ENCODE data around the gene FAM131B. TPM values are rescaled to one million over a fixed set of nuclear protein-coding genes. Genes with fewer than 3 reads are reported as not detected.

Gene FAM131B
- total RNA-seq, 2 donors from 2014 or later: 0.85 to 1.1 TPM

DNA sequence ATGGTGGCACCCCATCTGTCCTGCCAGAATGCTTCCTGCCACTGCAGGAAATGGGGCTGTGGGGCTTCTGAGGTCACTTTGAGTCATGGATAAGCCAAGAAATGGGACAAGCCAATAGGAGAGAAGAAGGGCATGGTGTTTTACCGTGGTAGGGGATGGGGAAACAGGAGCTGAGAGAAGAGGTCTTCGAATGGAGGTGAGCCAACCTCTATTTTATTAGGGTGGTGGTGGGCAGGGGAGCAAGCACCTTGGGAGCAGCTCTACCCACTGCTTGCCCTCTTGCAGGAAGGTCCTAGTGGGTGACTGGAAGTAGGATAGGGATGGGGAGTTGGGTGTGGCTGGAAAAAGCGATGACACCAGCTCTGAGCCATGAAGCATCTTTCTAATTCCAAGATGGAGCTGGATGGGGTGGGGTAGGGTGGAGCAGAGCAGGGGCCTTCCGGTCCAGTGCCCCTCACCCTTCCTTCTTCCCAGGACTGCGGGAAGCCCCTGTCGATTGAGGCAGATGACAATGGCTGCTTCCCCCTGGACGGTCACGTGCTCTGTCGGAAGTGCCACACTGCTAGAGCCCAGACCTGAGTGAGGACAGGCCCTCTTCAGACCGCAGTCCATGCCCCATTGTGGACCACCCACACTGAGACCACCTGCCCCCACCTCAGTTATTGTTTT is 27.7 kb upstream of the FAM131B start:
- H3K27ac Mint-ChIP-seq: peak overlapping the region; percentile 16
- no peaks in the 10 kb centered on the region for H3K27me3 Mint-ChIP-seq
- peaks cover 54% of the 10 kb centered on the region for H3K36me3 Mint-ChIP-seq (ENCODE audit: low read depth)
- no peak for ATAC-seq (replicated peaks)
- H3K4me3 Mint-ChIP-seq: no peak overlapping the region
- peaks cover 7% of the 10 kb centered on the region for H3K4me1 Mint-ChIP-seq
- H3K9me3 Mint-ChIP-seq: no peaks in the 10 kb centered on the region

DNA sequence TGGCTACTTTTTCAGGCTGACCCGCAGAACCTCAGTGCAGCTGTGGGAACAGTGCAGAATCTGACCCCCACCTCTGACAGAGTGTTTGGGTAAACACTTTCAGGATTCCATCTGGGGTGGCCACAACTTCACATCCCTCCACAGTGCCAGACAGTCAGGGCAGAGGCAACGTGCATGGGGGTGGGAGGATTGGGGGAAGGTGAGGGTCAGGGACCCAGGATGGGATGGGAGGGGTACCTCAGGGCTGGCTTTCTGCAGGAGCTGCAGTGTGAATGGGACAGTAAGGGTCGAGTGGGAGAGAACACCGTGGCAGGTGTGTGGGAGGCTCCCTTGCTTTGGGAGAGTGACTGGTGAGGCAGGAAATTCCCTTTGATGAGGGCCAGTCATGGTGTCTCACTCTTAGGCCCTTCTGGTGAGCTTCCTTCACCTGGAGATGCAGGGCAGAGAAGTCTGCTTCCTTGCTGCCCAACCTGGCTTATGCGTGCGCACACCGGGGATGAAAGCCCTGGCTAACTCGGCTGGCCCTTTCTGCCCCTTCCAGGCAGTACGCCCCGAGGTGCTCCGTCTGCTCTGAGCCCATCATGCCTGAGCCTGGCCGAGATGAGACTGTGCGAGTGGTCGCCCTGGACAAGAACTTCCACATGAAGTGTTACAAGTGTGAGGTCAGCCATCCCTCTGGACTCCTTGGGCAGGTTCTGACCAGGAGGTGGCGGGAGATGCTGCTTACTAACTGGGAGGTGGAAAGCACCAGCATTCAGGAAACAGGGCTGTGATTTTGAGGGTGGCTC is 27.0 kb upstream of the FAM131B start:
- peaks cover 3% of the 10 kb centered on the region for H3K4me1 Mint-ChIP-seq
- peak overlapping the region; percentile 16 for H3K27ac Mint-ChIP-seq
- ATAC-seq (replicated peaks): no peak
- H3K9me3 Mint-ChIP-seq: no peaks in the 10 kb centered on the region
- H3K27me3 Mint-ChIP-seq: no peaks in the 10 kb centered on the region
- peaks cover 50% of the 10 kb centered on the region for H3K36me3 Mint-ChIP-seq (ENCODE audit: low read depth)
- no peak overlapping the region for H3K4me3 Mint-ChIP-seq

DNA sequence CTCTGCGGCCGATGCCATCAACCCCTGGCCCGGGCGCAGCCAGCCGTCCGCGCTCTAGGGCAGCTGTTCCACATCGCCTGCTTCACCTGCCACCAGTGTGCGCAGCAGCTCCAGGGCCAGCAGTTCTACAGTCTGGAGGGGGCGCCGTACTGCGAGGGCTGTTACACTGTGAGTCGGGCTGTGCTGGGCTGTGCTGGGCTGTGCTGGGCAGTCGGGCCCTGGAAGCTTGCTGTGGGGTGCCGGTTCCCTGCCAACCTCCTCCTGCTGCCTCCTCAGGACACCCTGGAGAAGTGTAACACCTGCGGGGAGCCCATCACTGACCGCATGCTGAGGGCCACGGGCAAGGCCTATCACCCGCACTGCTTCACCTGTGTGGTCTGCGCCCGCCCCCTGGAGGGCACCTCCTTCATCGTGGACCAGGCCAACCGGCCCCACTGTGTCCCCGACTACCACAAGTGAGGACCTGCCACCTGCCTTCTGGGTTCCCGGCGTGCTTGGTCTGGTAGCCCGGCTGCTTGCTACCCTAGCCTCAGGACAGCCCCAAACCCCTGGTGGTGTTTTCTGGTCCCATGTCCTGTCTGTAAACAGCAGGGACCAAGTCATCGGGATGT is 26.1 kb upstream of the FAM131B start:
- Mint-ChIP-seq H3K36me3 (ENCODE audit: low read depth) (peaks cover 50% of the 10 kb centered on the region), H3K27me3 (no peaks in the 10 kb centered on the region), H3K4me3 (no peak overlapping the region), H3K27ac (no peak overlapping the region), H3K9me3 (no peaks in the 10 kb centered on the region), H3K4me1 (peaks cover 3% of the 10 kb centered on the region)
- ATAC-seq (replicated peaks): no peak

DNA sequence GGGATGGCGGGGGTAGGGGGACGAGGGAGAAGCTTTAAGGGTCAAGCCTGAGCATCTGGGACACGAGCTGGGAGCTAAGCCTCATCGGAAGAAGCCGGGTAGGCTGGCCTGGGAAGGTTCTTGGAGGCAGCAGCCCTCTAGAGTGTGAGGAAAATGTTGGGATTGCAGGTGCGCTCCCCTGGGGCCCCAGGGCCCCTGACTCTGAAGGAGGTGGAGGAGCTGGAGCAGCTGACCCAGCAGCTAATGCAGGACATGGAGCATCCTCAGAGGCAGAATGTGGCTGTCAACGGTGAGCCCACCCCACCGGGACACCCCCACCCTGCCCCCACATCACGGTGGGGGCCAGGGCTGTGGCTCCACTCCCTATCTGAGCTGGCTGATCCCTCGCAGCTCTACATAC is 25.5 kb upstream of the FAM131B start:
- H3K27me3 Mint-ChIP-seq: no peaks in the 10 kb centered on the region
- H3K9me3 Mint-ChIP-seq: no peaks in the 10 kb centered on the region
- H3K4me1 Mint-ChIP-seq: peaks cover 3% of the 10 kb centered on the region
- no peak for ATAC-seq (replicated peaks)
- no peak overlapping the region for H3K27ac Mint-ChIP-seq
- peaks cover 53% of the 10 kb centered on the region for H3K36me3 Mint-ChIP-seq (ENCODE audit: low read depth)
- no peak overlapping the region for H3K4me3 Mint-ChIP-seq

DNA sequence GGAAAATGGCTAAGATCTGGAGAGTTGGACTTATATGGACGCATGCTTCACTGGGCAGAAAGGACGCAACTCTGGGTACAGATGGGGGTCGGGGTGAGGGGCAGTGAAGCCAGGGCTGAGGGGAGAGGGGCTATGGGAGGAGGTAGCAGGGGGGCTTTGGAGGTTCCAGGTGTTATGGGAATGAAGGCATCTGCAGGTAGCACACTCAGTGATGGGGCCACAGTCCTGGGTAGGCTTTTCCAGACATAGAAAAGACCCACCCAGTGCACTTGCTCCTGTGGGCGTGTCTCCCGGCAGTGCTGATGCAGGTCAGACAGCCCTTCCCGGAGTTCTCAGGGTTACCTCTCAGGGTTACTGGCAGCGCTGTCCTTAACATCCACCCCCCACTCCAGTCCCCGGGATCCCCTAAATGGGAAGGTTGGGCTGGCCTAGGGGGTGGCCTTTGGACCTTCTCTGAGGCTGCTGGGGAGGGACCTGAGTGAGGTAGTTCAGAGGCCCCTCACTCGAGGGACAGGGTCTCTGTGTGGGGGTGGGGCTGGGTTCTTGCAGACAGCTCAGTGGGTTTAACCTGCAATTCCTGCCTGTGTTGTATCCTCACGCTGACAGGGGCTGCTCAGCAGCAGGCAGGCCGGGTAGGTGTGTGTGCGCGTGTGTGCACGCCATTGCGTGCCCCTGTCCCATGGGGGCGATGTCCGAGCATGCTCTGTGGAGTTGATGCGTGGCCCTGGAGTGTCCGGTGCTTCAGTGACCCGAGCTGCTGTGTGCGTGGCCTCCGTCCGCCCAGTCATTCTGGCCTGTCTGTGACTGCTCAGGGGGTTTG is 24.9 kb upstream of the FAM131B start:
- H3K4me1 Mint-ChIP-seq: peaks cover 3% of the 10 kb centered on the region
- no peak overlapping the region for H3K27ac Mint-ChIP-seq
- H3K27me3 Mint-ChIP-seq: no peaks in the 10 kb centered on the region
- H3K4me3 Mint-ChIP-seq: no peak overlapping the region
- no peaks in the 10 kb centered on the region for H3K9me3 Mint-ChIP-seq
- H3K36me3 Mint-ChIP-seq (ENCODE audit: low read depth): peaks cover 53% of the 10 kb centered on the region
- ATAC-seq (replicated peaks): no peak

DNA sequence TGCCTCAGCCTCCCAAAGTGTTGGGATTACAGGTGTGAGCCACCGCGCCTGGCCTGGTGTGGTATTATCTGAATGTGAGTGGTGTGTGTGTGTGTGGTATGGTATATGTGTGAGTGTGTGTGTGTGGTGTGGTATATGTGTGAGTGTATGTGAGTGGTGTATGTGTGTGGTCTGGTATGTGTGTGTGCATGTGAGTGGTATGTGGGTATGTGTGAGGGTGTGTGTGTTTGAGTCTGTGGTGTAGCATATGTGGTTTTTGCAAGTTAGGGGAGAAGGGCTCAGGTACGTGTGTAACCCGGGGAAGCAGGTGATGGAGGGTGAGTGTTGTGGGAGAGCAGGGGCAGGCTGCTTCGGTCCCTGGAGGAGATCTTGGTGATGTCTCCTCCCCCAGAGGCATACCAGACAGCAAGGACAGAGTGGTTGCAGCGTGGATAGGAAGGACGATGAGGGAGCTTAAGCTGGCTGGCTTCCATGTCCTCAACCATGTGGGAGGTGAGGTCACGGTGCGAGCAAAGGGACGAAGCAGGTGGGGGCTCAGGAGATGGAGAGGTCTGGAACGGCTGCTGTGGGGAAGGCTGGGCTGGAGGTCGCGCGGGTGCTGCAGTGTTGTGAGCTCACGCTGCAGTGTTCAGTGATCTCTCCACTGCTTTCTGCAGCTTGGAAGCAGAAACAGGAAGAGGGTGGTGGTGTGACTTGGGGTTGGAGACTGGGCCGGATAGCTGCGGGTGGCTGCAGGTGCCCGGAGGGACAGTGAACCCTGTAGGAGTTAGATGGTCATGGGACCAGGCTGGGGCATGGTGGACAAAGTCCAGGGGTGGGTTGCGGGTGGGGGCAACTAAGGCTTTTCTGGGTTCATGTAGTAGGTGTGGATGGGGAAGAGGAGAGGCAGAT is 23.6 kb upstream of the FAM131B start:
- H3K27me3 Mint-ChIP-seq: no peaks in the 10 kb centered on the region
- H3K27ac Mint-ChIP-seq: no peak overlapping the region
- ATAC-seq (replicated peaks): peak; percentile 40
- no peak overlapping the region for H3K4me3 Mint-ChIP-seq
- no peaks in the 10 kb centered on the region for H3K9me3 Mint-ChIP-seq
- peaks cover 45% of the 10 kb centered on the region for H3K36me3 Mint-ChIP-seq (ENCODE audit: low read depth)
- H3K4me1 Mint-ChIP-seq: peaks cover 3% of the 10 kb centered on the region

DNA sequence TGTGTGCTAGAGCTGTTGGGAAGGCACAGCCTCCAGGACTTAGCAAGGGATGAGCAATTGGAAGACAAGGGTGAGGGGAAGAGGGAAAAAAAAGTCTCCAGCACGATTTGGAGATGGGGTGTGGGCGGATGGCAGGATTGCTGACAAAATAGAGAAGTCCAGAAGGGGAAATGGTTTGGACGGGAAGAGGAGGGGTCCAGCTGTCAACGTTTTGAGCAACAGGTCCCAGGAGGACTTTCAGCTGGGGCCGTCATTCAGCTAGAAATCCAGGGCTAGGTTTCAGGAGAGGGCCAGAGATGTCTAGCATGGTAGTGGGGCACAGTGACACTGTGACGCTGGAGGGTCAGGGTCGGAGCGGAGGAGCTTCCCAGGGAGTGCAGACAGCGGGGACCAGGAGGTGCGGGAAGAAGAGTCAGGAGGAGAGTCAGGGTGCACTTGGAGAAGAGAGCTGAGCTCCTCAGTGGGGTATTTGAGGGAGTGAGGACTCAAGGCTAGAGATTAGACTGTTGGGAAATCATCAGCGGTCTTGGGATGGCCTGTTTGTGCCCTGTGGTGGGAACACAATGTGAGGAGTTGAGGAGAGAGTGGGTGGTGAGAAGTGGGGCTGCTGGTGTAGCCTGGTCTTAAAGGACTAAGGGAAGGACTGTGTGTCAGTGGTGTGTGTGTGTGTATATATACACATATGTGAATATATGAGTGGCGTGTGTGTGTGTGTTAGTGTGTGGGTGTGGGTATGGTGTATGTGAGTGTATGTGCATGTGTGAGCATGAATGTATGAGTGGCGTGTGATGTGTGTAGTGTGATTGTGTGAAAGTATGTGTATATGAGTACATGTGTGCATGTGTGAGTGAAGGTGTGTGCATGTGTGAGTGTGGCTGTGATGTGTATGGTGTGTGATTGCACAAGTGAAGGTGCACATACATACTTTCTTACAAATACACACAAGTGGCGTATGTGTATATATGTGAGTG is 22.4 kb upstream of the FAM131B start:
- peaks cover 2% of the 10 kb centered on the region for H3K4me1 Mint-ChIP-seq
- H3K27me3 Mint-ChIP-seq: no peaks in the 10 kb centered on the region
- H3K36me3 Mint-ChIP-seq (ENCODE audit: low read depth): peaks cover 35% of the 10 kb centered on the region
- H3K9me3 Mint-ChIP-seq: no peaks in the 10 kb centered on the region
- H3K27ac Mint-ChIP-seq: no peak overlapping the region
- no peak for ATAC-seq (replicated peaks)
- no peak overlapping the region for H3K4me3 Mint-ChIP-seq

DNA sequence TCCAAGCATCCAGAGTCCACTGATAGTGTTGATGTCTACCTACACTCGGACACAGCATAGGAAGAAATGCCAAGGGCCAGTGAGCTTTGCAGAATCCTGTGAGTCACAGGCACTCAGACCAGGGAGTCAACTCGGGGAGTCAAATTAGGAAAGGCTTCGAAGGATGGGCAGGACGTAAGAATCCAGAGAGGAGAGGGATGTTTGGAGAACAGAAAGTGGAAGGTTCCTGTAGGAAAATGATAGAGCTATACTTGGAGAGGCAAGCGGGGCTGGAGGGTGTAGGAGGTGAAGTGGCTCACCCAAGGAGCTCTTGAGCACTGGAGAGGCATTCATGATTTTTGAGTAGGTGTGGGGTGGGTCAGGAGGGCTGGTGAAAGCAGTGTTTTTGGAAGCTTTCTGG is 21.6 kb upstream of the FAM131B start:
- Mint-ChIP-seq H3K4me3 (no peak overlapping the region), H3K27me3 (no peaks in the 10 kb centered on the region), H3K9me3 (no peaks in the 10 kb centered on the region), H3K36me3 (ENCODE audit: low read depth) (peaks cover 35% of the 10 kb centered on the region), H3K27ac (no peak overlapping the region), H3K4me1 (peaks cover 3% of the 10 kb centered on the region)
- no peak for ATAC-seq (replicated peaks)

DNA sequence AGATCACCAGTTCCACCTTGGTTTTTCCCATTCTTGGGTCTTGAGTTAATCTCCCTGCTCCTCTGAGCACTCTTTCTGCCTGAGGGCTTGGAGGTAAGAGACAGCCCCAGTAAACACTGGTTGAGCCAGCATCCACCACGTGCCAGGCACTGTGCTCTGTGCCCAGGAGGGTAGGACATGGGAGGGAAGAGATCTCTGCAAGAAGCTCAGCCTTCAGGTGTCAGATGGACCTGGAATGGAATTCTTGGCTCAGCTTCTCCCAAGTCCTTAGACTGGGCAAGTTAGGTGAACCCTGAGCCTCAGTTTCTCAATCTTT is 21.1 kb upstream of the FAM131B start:
- Mint-ChIP-seq H3K36me3 (ENCODE audit: low read depth) (peaks cover 33% of the 10 kb centered on the region), H3K27me3 (no peaks in the 10 kb centered on the region), H3K9me3 (no peaks in the 10 kb centered on the region), H3K4me1 (peaks cover 9% of the 10 kb centered on the region), H3K27ac (no peak overlapping the region), H3K4me3 (no peak overlapping the region)
- ATAC-seq (replicated peaks): no peak

DNA sequence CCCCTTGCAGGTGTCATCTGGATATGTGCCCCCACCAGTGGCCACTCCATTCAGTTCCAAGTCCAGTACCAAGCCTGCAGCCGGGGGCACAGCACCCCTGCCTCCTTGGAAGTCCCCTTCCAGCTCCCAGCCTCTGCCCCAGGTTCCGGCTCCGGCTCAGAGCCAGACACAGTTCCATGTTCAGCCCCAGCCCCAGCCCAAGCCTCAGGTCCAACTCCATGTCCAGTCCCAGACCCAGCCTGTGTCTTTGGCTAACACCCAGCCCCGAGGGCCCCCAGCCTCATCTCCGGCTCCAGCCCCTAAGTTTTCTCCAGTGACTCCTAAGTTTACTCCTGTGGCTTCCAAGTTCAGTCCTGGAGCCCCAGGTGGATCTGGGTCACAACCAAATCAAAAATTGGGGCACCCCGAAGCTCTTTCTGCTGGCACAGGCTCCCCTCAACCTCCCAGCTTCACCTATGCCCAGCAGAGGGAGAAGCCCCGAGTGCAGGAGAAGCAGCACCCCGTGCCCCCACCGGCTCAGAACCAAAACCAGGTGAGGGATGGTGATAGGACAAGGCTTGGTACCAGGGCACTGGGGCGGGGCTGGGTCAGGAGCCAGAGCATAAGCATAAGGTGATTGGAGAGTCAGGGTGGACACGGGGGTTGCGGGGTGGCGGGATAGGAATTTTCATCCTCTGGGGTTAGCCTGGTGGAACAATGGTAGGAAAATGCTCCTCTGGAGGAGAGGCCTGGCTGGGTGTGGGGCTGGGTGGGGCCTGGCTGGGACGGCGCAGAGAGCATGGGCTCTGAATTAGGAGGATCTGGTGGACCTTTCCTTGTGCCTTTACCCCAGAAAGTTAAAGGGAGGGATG is 20.5 kb upstream of the FAM131B start:
- no peaks in the 10 kb centered on the region for H3K9me3 Mint-ChIP-seq
- H3K27me3 Mint-ChIP-seq: no peaks in the 10 kb centered on the region
- ATAC-seq (replicated peaks): no peak
- peaks cover 31% of the 10 kb centered on the region for H3K36me3 Mint-ChIP-seq (ENCODE audit: low read depth)
- peaks cover 13% of the 10 kb centered on the region for H3K4me1 Mint-ChIP-seq
- no peak overlapping the region for H3K27ac Mint-ChIP-seq
- H3K4me3 Mint-ChIP-seq: no peak overlapping the region

DNA sequence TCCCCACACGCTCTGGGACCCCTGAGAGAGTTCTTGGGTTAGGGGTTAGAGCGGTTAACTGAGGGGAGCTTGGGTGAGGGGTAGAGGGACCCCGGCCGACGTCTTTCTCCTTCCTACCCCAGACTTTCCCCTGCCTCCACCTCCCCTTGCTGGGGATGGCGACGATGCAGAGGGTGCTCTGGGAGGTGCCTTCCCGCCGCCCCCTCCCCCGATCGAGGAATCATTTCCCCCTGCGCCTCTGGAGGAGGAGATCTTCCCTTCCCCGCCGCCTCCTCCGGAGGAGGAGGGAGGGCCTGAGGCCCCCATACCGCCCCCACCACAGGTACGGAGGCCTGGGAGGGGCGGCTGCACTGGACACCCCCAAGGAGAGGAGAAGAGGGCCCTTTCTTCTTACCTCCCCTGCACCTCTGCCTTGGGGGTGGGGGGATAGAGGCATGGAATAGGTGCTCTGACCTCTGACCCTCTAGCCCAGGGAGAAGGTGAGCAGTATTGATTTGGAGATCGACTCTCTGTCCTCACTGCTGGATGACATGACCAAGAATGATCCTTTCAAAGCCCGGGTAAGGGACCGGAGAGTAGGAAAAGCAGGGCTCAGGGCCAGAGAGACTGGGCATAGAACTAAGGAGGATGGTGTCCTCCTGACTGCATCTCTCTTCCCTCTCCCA is 19.7 kb upstream of the FAM131B start:
- H3K4me3 Mint-ChIP-seq: no peak overlapping the region
- H3K36me3 Mint-ChIP-seq (ENCODE audit: low read depth): peaks cover 26% of the 10 kb centered on the region
- no peak for ATAC-seq (replicated peaks)
- peaks cover 17% of the 10 kb centered on the region for H3K4me1 Mint-ChIP-seq
- no peak overlapping the region for H3K27ac Mint-ChIP-seq
- H3K9me3 Mint-ChIP-seq: no peaks in the 10 kb centered on the region
- no peaks in the 10 kb centered on the region for H3K27me3 Mint-ChIP-seq
